ENCODE data around the gene GNAT1. TPM values are rescaled to one million over a fixed set of nuclear protein-coding genes. Genes with fewer than 3 reads are reported as not detected.
A peak's percentile ranks its signal among the peaks of the same experiment; 100 is the strongest.

GNAT1 gene
- polyA plus RNA-seq, 1 experiment, result not detected

DNA sequence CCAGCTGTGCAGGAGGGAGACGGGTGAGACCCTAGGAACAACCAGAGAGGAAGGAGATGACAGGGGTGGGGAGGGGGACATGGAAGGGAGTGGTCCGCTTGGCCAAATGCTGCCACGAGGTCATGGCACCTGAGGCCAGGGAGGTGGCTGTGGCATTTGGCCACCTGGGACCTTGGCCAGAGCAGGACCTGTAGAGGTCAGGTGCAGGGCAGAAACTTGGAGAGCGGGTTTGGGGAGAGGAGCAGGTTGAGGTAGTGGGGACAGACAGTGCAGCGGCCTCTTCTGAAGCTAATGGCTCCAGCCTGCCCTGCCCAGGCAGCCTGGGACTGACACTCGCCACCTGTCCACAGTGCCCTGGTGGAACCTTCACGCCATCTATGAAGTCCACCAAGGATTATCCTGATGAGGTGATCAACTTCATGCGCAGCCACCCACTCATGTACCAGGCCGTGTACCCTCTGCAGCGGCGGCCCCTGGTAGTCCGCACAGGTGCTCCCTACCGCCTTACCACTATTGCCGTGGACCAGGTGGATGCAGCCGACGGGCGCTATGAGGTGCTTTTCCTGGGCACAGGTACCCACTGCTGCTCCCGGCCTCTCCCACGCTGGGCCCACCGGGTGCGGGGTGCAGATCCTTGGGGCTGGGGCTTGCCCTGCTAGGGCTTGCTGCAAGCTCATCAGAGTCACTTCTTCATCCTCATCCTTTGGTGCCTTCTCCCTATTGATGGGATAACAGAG lies 7.0 kb upstream of the GNAT1 start:
- CTCF ChIA-PET, result no interaction called here
- H3K9me3 ChIP-seq (ENCODE audit: control insufficient read depth, insufficient read depth, low read length), result no peaks in the 10 kb centered on the region; the same call in 1 of the 2 replicates
- H3K27ac ChIP-seq (ENCODE audit: low read depth, low read length), result no peak overlapping the region
- no peak overlapping the region for H3K4me3 ChIP-seq (ENCODE audit: low read depth, low read length)
- DNase-seq (ENCODE audit: low read depth, low spot score), result no peak
- H3K27me3 ChIP-seq (ENCODE audit: control insufficient read depth, insufficient read depth, low read length), result no peaks in the 10 kb centered on the region
- POLR2A ChIA-PET, result no interaction called here
- TF ChIP-seq, protein P1, sequence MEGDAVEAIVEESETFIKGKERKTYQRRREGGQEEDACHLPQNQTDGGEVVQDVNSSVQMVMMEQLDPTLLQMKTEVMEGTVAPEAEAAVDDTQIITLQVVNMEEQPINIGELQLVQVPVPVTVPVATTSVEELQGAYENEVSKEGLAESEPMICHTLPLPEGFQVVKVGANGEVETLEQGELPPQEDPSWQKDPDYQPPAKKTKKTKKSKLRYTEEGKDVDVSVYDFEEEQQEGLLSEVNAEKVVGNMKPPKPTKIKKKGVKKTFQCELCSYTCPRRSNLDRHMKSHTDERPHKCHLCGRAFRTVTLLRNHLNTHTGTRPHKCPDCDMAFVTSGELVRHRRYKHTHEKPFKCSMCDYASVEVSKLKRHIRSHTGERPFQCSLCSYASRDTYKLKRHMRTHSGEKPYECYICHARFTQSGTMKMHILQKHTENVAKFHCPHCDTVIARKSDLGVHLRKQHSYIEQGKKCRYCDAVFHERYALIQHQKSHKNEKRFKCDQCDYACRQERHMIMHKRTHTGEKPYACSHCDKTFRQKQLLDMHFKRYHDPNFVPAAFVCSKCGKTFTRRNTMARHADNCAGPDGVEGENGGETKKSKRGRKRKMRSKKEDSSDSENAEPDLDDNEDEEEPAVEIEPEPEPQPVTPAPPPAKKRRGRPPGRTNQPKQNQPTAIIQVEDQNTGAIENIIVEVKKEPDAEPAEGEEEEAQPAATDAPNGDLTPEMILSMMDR (IDR thresholded peaks at IDR 0.05; ENCODE audit: low read depth, low read length), result no peak

DNA sequence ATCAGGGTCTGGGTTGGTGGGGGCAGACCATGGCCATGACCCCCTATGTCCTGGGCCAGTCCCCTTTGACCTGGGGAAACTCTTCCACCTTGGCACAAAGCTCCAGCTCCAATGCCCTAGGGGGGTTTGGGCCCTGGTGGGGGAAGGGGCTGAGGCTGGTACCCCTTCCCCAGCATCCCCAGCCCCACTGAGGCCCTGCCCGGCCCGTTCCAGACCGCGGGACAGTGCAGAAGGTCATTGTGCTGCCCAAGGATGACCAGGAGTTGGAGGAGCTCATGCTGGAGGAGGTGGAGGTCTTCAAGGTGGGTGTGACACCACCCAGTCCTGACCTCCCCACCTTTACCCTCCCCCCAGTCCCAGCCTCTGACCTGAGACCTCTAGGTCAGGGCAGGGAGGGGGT lies 6.2 kb upstream of the GNAT1 start:
- no peak for DNase-seq (ENCODE audit: low read depth, low spot score)
- no peaks in the 10 kb centered on the region for H3K27me3 ChIP-seq (ENCODE audit: control insufficient read depth, insufficient read depth, low read length)
- no peak overlapping the region for H3K4me3 ChIP-seq (ENCODE audit: low read depth, low read length)
- no peaks in the 10 kb centered on the region; the same call in 1 of the 2 replicates for H3K9me3 ChIP-seq (ENCODE audit: control insufficient read depth, insufficient read depth, low read length)
- no peak overlapping the region for H3K27ac ChIP-seq (ENCODE audit: low read depth, low read length)
- TF ChIP-seq, protein P1 (IDR thresholded peaks at IDR 0.05; ENCODE audit: low read depth, low read length), result no peak
- CTCF ChIA-PET, result interaction anchor here (0.7 to 1.1 kb wide), 2 partner anchors 64 to 89 kb away, joined by 3 to 5 read pairs; no protein-coding TSS in a partner anchor
- POLR2A ChIA-PET, result no interaction called here

DNA sequence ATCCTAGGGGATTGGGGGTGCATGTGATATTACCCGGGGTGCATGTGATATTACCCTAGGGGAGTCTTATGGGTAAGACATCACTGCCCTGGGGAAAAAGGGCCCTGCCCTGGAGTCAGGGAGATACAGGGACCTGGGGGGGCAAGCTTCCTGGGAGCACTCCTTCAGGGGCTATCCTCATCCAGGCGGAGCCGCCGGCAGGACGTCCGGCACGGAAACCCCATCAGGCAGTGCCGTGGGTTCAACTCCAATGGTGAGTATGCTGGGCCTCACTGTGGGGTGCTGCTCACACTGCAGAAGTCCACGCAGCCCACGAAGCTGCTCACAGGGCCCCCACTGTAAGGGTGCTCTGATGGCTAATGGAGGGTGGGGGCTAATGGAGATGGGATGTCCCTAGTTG lies 5.3 kb upstream of the GNAT1 start:
- TF ChIP-seq, protein P1 (IDR thresholded peaks at IDR 0.05; ENCODE audit: low read depth, low read length), result no peak
- no peak overlapping the region for H3K4me3 ChIP-seq (ENCODE audit: low read depth, low read length)
- H3K27ac ChIP-seq (ENCODE audit: low read depth, low read length), result no peak overlapping the region
- no peak for DNase-seq (ENCODE audit: low read depth, low spot score)
- ChIA-PET POLR2A (no interaction called here), CTCF (interaction anchor here (0.7 to 9.3 kb wide), 4 partner anchors 17 to 89 kb away, joined by 3 to 154 read pairs (median 4); no protein-coding TSS in a partner anchor)
- no peaks in the 10 kb centered on the region for H3K27me3 ChIP-seq (ENCODE audit: control insufficient read depth, insufficient read depth, low read length)
- H3K9me3 ChIP-seq (ENCODE audit: control insufficient read depth, insufficient read depth, low read length), result no peaks in the 10 kb centered on the region; the same call in 1 of the 2 replicates

DNA sequence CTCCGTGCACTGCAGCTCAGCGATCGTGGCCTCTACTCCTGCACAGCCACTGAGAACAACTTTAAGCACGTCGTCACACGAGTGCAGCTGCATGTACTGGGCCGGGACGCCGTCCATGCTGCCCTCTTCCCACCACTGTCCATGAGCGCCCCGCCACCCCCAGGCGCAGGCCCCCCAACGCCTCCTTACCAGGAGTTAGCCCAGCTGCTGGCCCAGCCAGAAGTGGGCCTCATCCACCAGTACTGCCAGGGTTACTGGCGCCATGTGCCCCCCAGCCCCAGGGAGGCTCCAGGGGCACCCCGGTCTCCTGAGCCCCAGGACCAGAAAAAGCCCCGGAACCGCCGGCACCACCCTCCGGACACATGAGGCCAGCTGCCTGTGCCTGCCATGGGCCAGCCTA lies 3.7 kb upstream of the GNAT1 start:
- no peak overlapping the region for H3K4me3 ChIP-seq (ENCODE audit: low read depth, low read length)
- H3K27ac ChIP-seq (ENCODE audit: low read depth, low read length), result no peak overlapping the region
- ChIA-PET CTCF (interaction anchor here (1.3 to 9.3 kb wide), 4 partner anchors 34 to 97 kb away, joined by 3 to 324 read pairs (median 81); no protein-coding TSS in a partner anchor), POLR2A (interaction anchor here (0.5 to 3.6 kb wide), 2 partner anchors 65 to 150 kb away, joined by 3 to 12 read pairs; no protein-coding TSS in a partner anchor)
- DNase-seq (ENCODE audit: low read depth, low spot score), result no peak
- H3K9me3 ChIP-seq (ENCODE audit: control insufficient read depth, insufficient read depth, low read length), result no peaks in the 10 kb centered on the region; the same call in 1 of the 2 replicates
- peaks cover 9% of the 10 kb centered on the region for H3K27me3 ChIP-seq (ENCODE audit: control insufficient read depth, insufficient read depth, low read length)
- TF ChIP-seq, protein P1 (IDR thresholded peaks at IDR 0.05; ENCODE audit: low read depth, low read length), result no peak

DNA sequence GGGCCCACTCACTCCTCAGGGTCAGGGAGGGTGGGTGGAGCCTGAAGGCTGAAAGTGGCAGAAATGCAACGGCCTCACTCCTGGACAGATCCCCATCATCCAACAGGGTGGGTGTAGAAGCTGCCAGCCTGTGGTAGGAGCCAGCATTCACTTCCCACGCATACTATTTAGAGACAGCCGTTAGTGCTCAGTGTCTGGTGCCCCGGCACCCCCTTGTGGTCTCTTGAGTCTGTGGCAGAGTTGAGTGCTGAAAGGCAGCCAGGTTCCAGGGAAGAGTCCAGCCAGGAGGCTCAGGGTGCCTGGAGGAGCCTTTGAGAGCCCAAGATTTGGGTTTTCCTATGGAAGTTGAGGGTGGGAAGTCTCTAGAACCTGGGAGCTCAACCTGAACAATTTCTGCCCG lies 2.1 kb upstream of the GNAT1 start:
- CTCF ChIA-PET, result interaction anchor here (0.8 to 9.3 kb wide), 11 partner anchors 14 to 75 kb away, joined by 3 to 324 read pairs (median 5); no protein-coding TSS in a partner anchor

More for the DNA sequence above, 2.1 kb upstream of the GNAT1 start:
- H3K27ac ChIP-seq (ENCODE audit: low read depth, low read length), result no peak overlapping the region
- H3K4me3 ChIP-seq (ENCODE audit: low read depth, low read length), result no peak overlapping the region
- peak; percentile 55 for DNase-seq (ENCODE audit: low read depth, low spot score)
- TF ChIP-seq, protein P1 (IDR thresholded peaks at IDR 0.05; ENCODE audit: low read depth, low read length), result peak; percentile 93
- H3K27me3 ChIP-seq (ENCODE audit: control insufficient read depth, insufficient read depth, low read length), result peaks cover 22% of the 10 kb centered on the region
- POLR2A ChIA-PET, result interaction anchor here (1.3 to 3.6 kb wide), 2 partner anchors 66 to 68 kb away, joined by 3 to 12 read pairs; no protein-coding TSS in a partner anchor
- H3K9me3 ChIP-seq (ENCODE audit: control insufficient read depth, insufficient read depth, low read length), result no peaks in the 10 kb centered on the region; the same call in 1 of the 2 replicates
